Adrenal gland (tissue), 12 donors: Measurements from ENCODE around the gene FRK. TPM values are rescaled to one million over a fixed set of nuclear protein-coding genes. Genes with fewer than 3 reads are reported as not detected.

Experiments
- DNase-seq, 7 donors: peaks; one replicate each; pipeline ENCODE4 v3.0.0-alpha.2; 2019 to 2020
- H3K27ac ChIP-seq, 5 donors: fragments of 200-600 bp; sonication (generic) in 4 of 5; 1 replicate in 3 of 5; 2 replicates in 2 of 5; pipeline versions ENCODE4 v1.5.1 to v1.8.0; 2016 to 2020; ENCODE audit warnings: mild to moderate bottlenecking in 1 of 5
- H3K27me3 ChIP-seq: fragments of 200-600 bp; 2 replicates; pipeline ENCODE4 v1.8.0; 2021
- H3K36me3 ChIP-seq, 2 donors: fragments of 200-600 bp; replicated peaks in 1 of 2; 1 replicate in 1 of 2; 2 replicates in 1 of 2; pipeline versions ENCODE4 v1.5.1 to v1.8.0; 2018 to 2022
- H3K4me1 ChIP-seq, 2 donors: fragments of 200-600 bp; replicated peaks in 1 of 2; 1 replicate in 1 of 2; 2 replicates in 1 of 2; pipeline versions ENCODE4 v1.5.1 to v1.8.0; 2018 to 2021
- H3K4me3 ChIP-seq, 4 donors: fragments of 200-600 bp; sonication (generic) in 3 of 4; one replicate each; pipeline ENCODE4 v1.5.1; 2016 to 2018
- H3K9me3 ChIP-seq, 3 donors: fragments of 200-600 bp; sonication (generic) in 1 of 3; replicated peaks in 1 of 3; 1 replicate in 2 of 3; 2 replicates in 1 of 3; pipeline versions ENCODE4 v1.5.1 to v1.8.0; 2016 to 2021
- CTCF ChIP-seq, 6 experiments: fragments of 450-650 bp in 4 of 6; fragments of 200-600 bp in 2 of 6; sonication (generic) in 1 of 6; IDR thresholded peaks; 1 replicate in 5 of 6; 2 replicates in 1 of 6; pipeline versions ENCODE4 v1.5.1 to v1.8.0; 2016 to 2021; ENCODE audit warnings: antibody characterized with exemption in 6 of 6, mild to moderate bottlenecking in 2 of 6, moderate library complexity in 1 of 6
- POLR2A ChIP-seq, 2 donors: fragments of 450-650 bp; IDR thresholded peaks; one replicate each; pipeline ENCODE4 v1.6.1; 2017; ENCODE audit warnings: antibody characterized with exemption in 2 of 2, mild to moderate bottlenecking in 2 of 2, moderate library complexity in 1 of 2
- WGBS, 4 donors: extraction: QIAGEN DNeasy Blood & Tissue Kit in 2 of 4; methylation state at CpG; one replicate each; pipeline versions ENCODE4 v1.1.5 to v1.1.7; 2013 to 2017; 5-methylcytosine and 5-hydroxymethylcytosine counted together
- intact Hi-C, 2 donors: fragments of 100-400 bp; cut with DNase I; formaldehyde crosslinking; loops; one replicate each; pipeline versions ENCODE4 v1.14.1 to v1.15.0; 2022 to 2023
- polyA plus RNA-seq, 3 donors: library from polyadenylated mRNA; stranded (reverse); fragments of 200-250 nt in 2 of 3; fragments of 350-450 nt in 1 of 3; fragmentation: Illumina TruSeq in 1 of 3; extraction: RNeasy Lipid Tissue Mini Kit (QIAGEN cat#74804) in 1 of 3; gene quantifications; one replicate each; pipeline ENCODE4 v1.2.3, GENCODE V29; 2013 to 2014
- total RNA-seq, 9 donors: library from RNA; depleted of rRNA in 4 of 9; stranded (reverse); fragments of >200 nt in 4 of 9; fragments of 120-200 nt in 1 of 9; fragmentation: NEBNext Ultra II Directional in 1 of 9; extraction: Animal tissue kit (Norgen Biotek cat#: 25700) in 1 of 9; gene quantifications; one replicate each; pipeline versions ENCODE4 v1.1.0 to v1.2.4, GENCODE V29; 2013 to 2023
- donor health status: healthy with polysubstance abuse.
- donor health status: Bipolar disorder and iron deficiency.
- donor health status: DM: yes; HTN: yes; CAD: no.
- donor health status: DM: no; HTN: no; CAD: no.
- donor health status: DM: no; HTN: no; CAD: no.
- donor health status: DM: yes; HTN: yes; CAD: no.

Gene FRK
- total and polyA plus RNA-seq, 12 donors, result 0.30 to 5.1 (median 2.5) TPM

- no peak for DNase-seq
- Histone ChIP-seq H3K27ac (no peak overlapping the region), H3K4me3 (no peak overlapping the region), H3K9me3 (no peaks in the 10 kb centered on the region), H3K4me1 (peaks cover 0 to 17% of the 10 kb centered on the region in 2 donors), H3K36me3 (no peaks in the 10 kb centered on the region), H3K27me3 (no peaks in the 10 kb centered on the region)
- intact Hi-C loops, result no loop called here
- no peak for TF ChIP-seq CTCF (IDR thresholded peaks at IDR 0.05)
- TF ChIP-seq POLR2A (IDR thresholded peaks at IDR 0.05), result no peak
- 83 to 88% (median 85%) methylated on average over 4 of the region's 4 CpGs for WGBS, 4 donors
Observed at GRCh38 chr6:116035616-116036015, 25.1 kb downstream of the FRK start.

GRCh38 chr6:116034327-116034726 lies 26.4 kb downstream of the FRK start:
- Histone ChIP-seq H3K4me3 (no peak overlapping the region), H3K4me1 (peaks cover 0 to 17% of the 10 kb centered on the region in 2 donors), H3K27me3 (no peaks in the 10 kb centered on the region), H3K9me3 (no peaks in the 10 kb centered on the region), H3K36me3 (no peaks in the 10 kb centered on the region), H3K27ac (no peak overlapping the region)
- no peak for DNase-seq
- WGBS, 4 donors, result 10 to 18% (median 12%) methylated on average over 2 of the region's 2 CpGs
- intact Hi-C loops, result no loop called here
- TF ChIP-seq POLR2A (IDR thresholded peaks at IDR 0.05), result no peak
- no peak for TF ChIP-seq CTCF (IDR thresholded peaks at IDR 0.05)

- Histone ChIP-seq H3K4me1 (peaks cover 0 to 17% of the 10 kb centered on the region in 2 donors), H3K9me3 (no peaks in the 10 kb centered on the region)
Observed at GRCh38 chr6:116033687-116034303, 26.9 kb downstream of the FRK start.

GRCh38 chr6:116030770-116031169 lies 29.9 kb downstream of the FRK start:
- no peak overlapping the region for H3K27ac ChIP-seq
- 37 to 61% (median 45%) methylated on average over 1 of the region's 1 CpG for WGBS, 4 donors
- peaks cover 0 to 12% of the 10 kb centered on the region in 2 donors for H3K4me1 ChIP-seq
- H3K27me3 ChIP-seq, result no peaks in the 10 kb centered on the region
- H3K9me3 ChIP-seq, result no peaks in the 10 kb centered on the region
- no peak for TF ChIP-seq POLR2A (IDR thresholded peaks at IDR 0.05)
- no peak for TF ChIP-seq CTCF (IDR thresholded peaks at IDR 0.05)
- no peak for DNase-seq
- no peaks in the 10 kb centered on the region for H3K36me3 ChIP-seq
- no peak overlapping the region for H3K4me3 ChIP-seq
- intact Hi-C loops, result no loop called here

More at GRCh38 chr6:116033687-116034303, 26.9 kb downstream of the FRK start:
- no peak for DNase-seq
- Histone ChIP-seq H3K27me3 (no peaks in the 10 kb centered on the region), H3K36me3 (no peaks in the 10 kb centered on the region), H3K27ac (no peak overlapping the region), H3K4me3 (no peak overlapping the region)
- TF ChIP-seq POLR2A (IDR thresholded peaks at IDR 0.05) (no peak), CTCF (IDR thresholded peaks at IDR 0.05) (no peak)
- intact Hi-C loops, result no loop called here
- WGBS, 4 donors, result 74 to 97% (median 77%) methylated on average over 4 of the region's 4 CpGs
